GM23248 (cell line): ENCODE measurements around the gene GRPEL2. TPM values are rescaled to one million over a fixed set of nuclear protein-coding genes. Genes with fewer than 3 reads are reported as not detected.

Experiments used
- DNase-seq: peaks from one replicate; pipeline ENCODE4 v3.0.0-alpha.2; 2015
- H2AFZ ChIP-seq: fragments of 200-600 bp; sonication (generic); 2 replicates; pipeline ENCODE4 v1.6.1; 2016; ENCODE audit warnings: antibody characterized with exemption
- H3F3A ChIP-seq: fragments of 200-600 bp; sonication (generic); 2 replicates; pipeline ENCODE4 v1.6.1; 2016; ENCODE audit warnings: mild to moderate bottlenecking, antibody characterized with exemption, mixed run types; ENCODE audit not compliant: insufficient read depth
- H3K27ac ChIP-seq: fragments of 200-600 bp; sonication (generic); 2 replicates; pipeline ENCODE4 v1.5.1; 2016; ENCODE audit warnings: mild to moderate bottlenecking
- H3K27me3 ChIP-seq: fragments of 200-600 bp; sonication (generic); replicated peaks from 2 replicates; pipeline ENCODE4 v1.6.1; 2016; ENCODE audit warnings: mild to moderate bottlenecking; ENCODE audit not compliant: insufficient read depth
- H3K36me3 ChIP-seq: fragments of 200-600 bp; sonication (generic); 2 replicates; pipeline ENCODE4 v1.6.1; 2016; ENCODE audit warnings: low read depth, mild to moderate bottlenecking
- H3K4me1 ChIP-seq: fragments of 200-600 bp; sonication (generic); 2 replicates; pipeline ENCODE4 v1.6.1; 2016; ENCODE audit warnings: mild to moderate bottlenecking; ENCODE audit not compliant: insufficient read depth
- H3K4me2 ChIP-seq: fragments of 200-600 bp; sonication (generic); one replicate; pipeline ENCODE4 v1.6.1; 2016; ENCODE audit warnings: mild to moderate bottlenecking; ENCODE audit not compliant: unreplicated experiment
- H3K4me3 ChIP-seq: fragments of 200-600 bp; sonication (generic); 2 replicates; pipeline ENCODE4 v1.5.1; 2016; ENCODE audit warnings: mild to moderate bottlenecking
- H3K79me2 ChIP-seq: fragments of 200-600 bp; sonication (generic); 2 replicates; pipeline ENCODE4 v1.6.1; 2016; ENCODE audit warnings: mild to moderate bottlenecking; ENCODE audit not compliant: insufficient read depth
- H3K9ac ChIP-seq: fragments of 200-600 bp; sonication (generic); 2 replicates; pipeline ENCODE4 v1.6.1; 2016; ENCODE audit warnings: mild to moderate bottlenecking
- H3K9me2 ChIP-seq: fragments of 200-600 bp; sonication (generic); 2 replicates; pipeline ENCODE4 v1.6.1; 2016; ENCODE audit warnings: mixed run types, mild to moderate bottlenecking, moderate library complexity; ENCODE audit not compliant: insufficient read depth
- H3K9me3 ChIP-seq: fragments of 200-600 bp; sonication (generic); one replicate; pipeline ENCODE4 v1.6.1; 2017; ENCODE audit warnings: low read depth
- H4K20me1 ChIP-seq: fragments of 200-600 bp; sonication (generic); 2 replicates; pipeline ENCODE4 v1.6.0; 2016; ENCODE audit not compliant: insufficient read depth
- EZH2 ChIP-seq: fragments of 200-600 bp; sonication (generic); IDR thresholded peaks from 2 replicates; pipeline ENCODE4 v1.6.1; 2018; ENCODE audit warnings: antibody characterized with exemption, mild to moderate bottlenecking; ENCODE audit not compliant: insufficient read depth, poor library complexity, severe bottlenecking
- EZH2phosphoT487 ChIP-seq: fragments of 200-600 bp; sonication (generic); IDR thresholded peaks from 2 replicates; pipeline ENCODE4 v1.6.1; 2018; ENCODE audit warnings: antibody characterized with exemption, moderate library complexity, mild to moderate bottlenecking, low read depth; ENCODE audit not compliant: insufficient read depth
- WGBS, 2 experiments: methylation state at CpG; one replicate each; pipeline ENCODE4 v1.1.6; 2015 to 2017; ENCODE audit warnings: low lambda C conversion rate in 2 of 2, low coverage in 1 of 2; ENCODE audit errors: missing lambda C conversion rate in 2 of 2; 5-methylcytosine and 5-hydroxymethylcytosine counted together
- in situ Hi-C: fragments of 300-500 bp; cut with MboI; formaldehyde crosslinking; loops from 2 replicates; pipeline ENCODE4 v1.15.0; 2020
- polyA plus RNA-seq: library from polyadenylated mRNA; unstranded; fragments of >200 nt; fragmentation: Nextera tagmentation; extraction: Ambion mirVana; gene quantifications from 2 replicates; pipeline ENCODE4 v1.2.1, GENCODE V29; 2016
- total RNA-seq: library from RNA; depleted of rRNA; stranded (reverse); fragments of >200 nt; shearing (Covaris generic); gene quantifications from 2 replicates; pipeline ENCODE4 v1.2.3, GENCODE V29; 2014

Gene GRPEL2
- total and polyA plus RNA-seq, 2 experiments from 2014 or later: 19.5 to 27.0 TPM

DNA sequence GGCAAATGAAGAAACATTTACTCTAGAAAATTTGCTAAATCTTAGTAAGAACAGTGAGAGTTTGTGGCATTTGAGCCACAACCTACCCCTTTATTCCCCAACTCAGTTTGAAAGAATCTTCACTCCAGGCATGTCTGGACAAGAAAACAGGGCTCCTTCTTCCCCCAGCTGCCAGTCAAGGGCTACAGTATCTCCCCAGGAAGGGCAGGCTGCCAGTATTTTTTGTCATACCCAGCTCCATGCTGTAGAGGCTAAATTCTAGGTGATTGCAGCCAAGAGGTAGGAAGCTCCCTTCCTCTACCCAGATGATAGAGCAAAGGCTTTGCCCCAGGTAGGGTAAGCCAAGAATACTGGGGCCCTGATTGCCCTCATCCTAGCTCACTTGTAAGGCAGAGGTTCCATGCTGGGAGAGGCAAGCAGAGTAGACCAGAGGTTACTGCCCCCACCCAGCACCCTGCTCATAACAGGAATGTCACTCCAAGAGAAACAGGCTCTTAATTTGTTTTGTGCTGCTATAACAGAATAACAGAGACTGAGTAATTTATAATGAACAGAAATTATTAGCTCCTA is 20.0 kb upstream of the GRPEL2 start:
- H3K4me2 ChIP-seq: no peak overlapping the region
- no peak for DNase-seq

DNA sequence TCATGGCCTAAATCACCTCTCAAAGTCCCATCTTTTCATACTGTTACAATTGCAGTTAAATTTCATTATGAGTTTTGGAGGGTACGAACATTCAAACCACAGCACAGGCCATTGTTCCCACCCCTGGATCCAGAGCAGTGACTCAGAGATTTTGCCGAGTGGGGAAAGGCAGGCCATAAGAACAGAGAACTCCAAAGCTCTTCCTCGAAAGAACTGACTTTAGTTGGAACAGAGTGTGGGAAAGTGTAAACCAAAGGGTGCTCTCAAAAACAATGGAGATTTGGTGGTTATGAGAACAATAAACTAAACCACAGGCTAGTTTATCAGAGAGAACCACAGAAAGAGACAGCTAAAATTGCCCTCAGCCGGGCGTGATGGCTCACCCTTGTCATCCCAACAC is 19.4 kb upstream of the GRPEL2 start:
- H3K36me3 ChIP-seq: no peaks in the 10 kb centered on the region
- no peak overlapping the region for H3K4me2 ChIP-seq
- no peak for TF ChIP-seq EZH2
- TF ChIP-seq EZH2phosphoT487: no peak
- H3K9me2 ChIP-seq: no peaks in the 10 kb centered on the region
- no peak overlapping the region for H3K27ac ChIP-seq
- WGBS, 2 experiments: 96% methylated on average over 5 of the region's 5 CpGs
- H2AFZ ChIP-seq: no peak overlapping the region
- no peak overlapping the region for H3K4me3 ChIP-seq
- H3F3A ChIP-seq: 0 out of 2 replicates have a peak, but pooled peaks cover 13% of the 10 kb centered on the region
- no peaks in the 10 kb centered on the region for H3K9me3 ChIP-seq
- H3K27me3 ChIP-seq: no peaks in the 10 kb centered on the region
- DNase-seq: no peak
- H4K20me1 ChIP-seq: no peaks in the 10 kb centered on the region
- no peaks in the 10 kb centered on the region for H3K79me2 ChIP-seq
- H3K9ac ChIP-seq: no peak overlapping the region
- peaks cover 12% of the 10 kb centered on the region for H3K4me1 ChIP-seq
- in situ Hi-C loops: no loop called here

More for the DNA sequence above, 20.0 kb upstream of the GRPEL2 start:
- in situ Hi-C loops: no loop called here
- TF ChIP-seq EZH2phosphoT487: no peak
- TF ChIP-seq EZH2: no peak
- no peaks in the 10 kb centered on the region for H3K79me2 ChIP-seq
- no peaks in the 10 kb centered on the region for H3K9me2 ChIP-seq
- H2AFZ ChIP-seq: peak overlapping the region; percentile 8; the same call in 1 of the 2 replicates
- H3K9ac ChIP-seq: no peak overlapping the region
- H3F3A ChIP-seq: peaks cover 16% of the 10 kb centered on the region; the same call in 1 of the 2 replicates
- peaks cover 19% of the 10 kb centered on the region for H3K4me1 ChIP-seq
- H3K9me3 ChIP-seq: no peaks in the 10 kb centered on the region
- no peak overlapping the region for H3K27ac ChIP-seq
- no peaks in the 10 kb centered on the region for H3K36me3 ChIP-seq
- no peaks in the 10 kb centered on the region for H3K27me3 ChIP-seq
- H4K20me1 ChIP-seq: no peaks in the 10 kb centered on the region
- no peak overlapping the region for H3K4me3 ChIP-seq

DNA sequence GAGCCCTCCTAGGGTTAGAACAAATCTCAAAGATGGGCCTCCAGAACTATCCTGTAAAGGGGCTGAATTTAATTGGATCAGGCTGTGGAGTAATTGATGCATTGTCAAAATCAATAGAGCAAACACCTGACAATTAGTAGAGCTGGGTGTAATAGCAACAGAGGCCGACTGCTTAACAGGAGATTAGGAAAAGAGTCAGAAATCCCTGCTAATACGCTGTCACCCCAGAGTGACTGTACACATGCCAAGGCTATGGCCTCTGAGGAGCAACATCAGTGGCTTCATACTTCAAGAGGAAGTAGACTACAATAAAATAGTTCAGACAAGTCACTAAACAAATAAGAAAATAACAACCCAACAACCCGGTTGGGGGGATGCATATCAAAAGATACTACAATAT is 18.7 kb upstream of the GRPEL2 start:
- in situ Hi-C loops: no loop called here
- Histone ChIP-seq H3K4me2 (no peak overlapping the region), H3K4me1 (peaks cover 7% of the 10 kb centered on the region), H3K27me3 (no peaks in the 10 kb centered on the region), H3K36me3 (no peaks in the 10 kb centered on the region), H3K9me3 (no peaks in the 10 kb centered on the region), H3K4me3 (no peak overlapping the region), H3K27ac (no peak overlapping the region), H4K20me1 (no peaks in the 10 kb centered on the region), H3F3A (0 out of 2 replicates have a peak, but pooled peaks cover 6% of the 10 kb centered on the region), H3K79me2 (no peaks in the 10 kb centered on the region), H3K9me2 (no peaks in the 10 kb centered on the region), H2AFZ (no peak overlapping the region), H3K9ac (no peak overlapping the region)
- DNase-seq: no peak
- TF ChIP-seq EZH2 (no peak), EZH2phosphoT487 (no peak)
- WGBS, 2 experiments: 93 to 95% methylated on average over 3 of the region's 3 CpGs

DNA sequence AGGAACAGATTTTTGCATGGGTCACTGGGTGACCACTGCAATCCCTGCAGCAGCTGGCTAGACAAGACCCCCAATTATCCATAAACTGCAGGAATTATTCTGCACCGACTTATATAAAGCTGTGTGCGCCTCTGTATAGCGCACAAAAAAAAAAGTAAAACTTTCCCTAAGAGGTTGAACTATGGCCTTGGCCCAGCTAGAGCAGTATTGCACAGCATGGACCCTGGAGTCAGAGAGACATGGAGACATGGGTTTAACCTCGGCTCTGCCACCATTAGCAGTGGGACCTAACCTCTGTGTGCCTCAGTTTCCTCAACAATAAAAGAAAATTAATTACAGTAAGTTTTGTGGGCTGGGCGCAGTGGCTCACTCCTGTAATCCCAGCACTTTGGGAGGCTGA is 17.1 kb upstream of the GRPEL2 start:
- peaks cover 4% of the 10 kb centered on the region for H3K4me1 ChIP-seq
- no peaks in the 10 kb centered on the region for H3F3A ChIP-seq
- in situ Hi-C loops: no loop called here
- no peaks in the 10 kb centered on the region for H3K9me3 ChIP-seq
- H4K20me1 ChIP-seq: no peaks in the 10 kb centered on the region
- H3K79me2 ChIP-seq: no peaks in the 10 kb centered on the region
- no peak for DNase-seq
- H3K27me3 ChIP-seq: no peaks in the 10 kb centered on the region
- no peak overlapping the region for H3K4me2 ChIP-seq
- H3K9me2 ChIP-seq: no peaks in the 10 kb centered on the region
- no peaks in the 10 kb centered on the region for H3K36me3 ChIP-seq
- no peak overlapping the region for H3K27ac ChIP-seq
- no peak overlapping the region for H3K4me3 ChIP-seq
- H2AFZ ChIP-seq: no peak overlapping the region
- TF ChIP-seq EZH2 (no peak), EZH2phosphoT487 (no peak)
- no peak overlapping the region for H3K9ac ChIP-seq
- WGBS, 2 experiments: 84 to 91% methylated on average over 5 of the region's 5 CpGs
